HepG2 (cell line): ENCODE data around the gene ZNF524. TPM values are rescaled to one million over a fixed set of nuclear protein-coding genes. Genes with fewer than 3 reads are reported as not detected.

Source experiments
- ARHGAP35 ChIP-seq: sonication (generic); formaldehyde crosslinking; IDR thresholded peaks from 2 replicates; pipeline ENCODE4 v1.9.0; 2022; ENCODE audit warnings: mild to moderate bottlenecking, inconsistent platforms, moderate library complexity, missing genetic modification reagents, borderline replicate concordance
- CCDC6 ChIP-seq: sonication (generic); formaldehyde crosslinking; IDR thresholded peaks from 2 replicates; pipeline ENCODE4 v1.8.1; 2022; ENCODE audit warnings: mild to moderate bottlenecking, missing genetic modification reagents, moderate library complexity
- DNMT1 ChIP-seq: sonication (generic); formaldehyde crosslinking; IDR thresholded peaks from 2 replicates; pipeline ENCODE4 v1.5.1; 2020; ENCODE audit warnings: mild to moderate bottlenecking, missing genetic modification reagents
- FOXA3 ChIP-seq: IDR thresholded peaks from 2 replicates; pipeline ENCODE4 v1.6.1; 2016; ENCODE audit warnings: missing genetic modification reagents, missing compliant biosample characterization
- HCFC1 ChIP-seq: fragments of 150-350 bp; IDR thresholded peaks from 2 replicates; pipeline ENCODE4 v1.6.1; 2014; ENCODE audit warnings: low read depth, low read length
- NBN ChIP-seq: fragments of 450-650 bp; conservative IDR thresholded peaks from 2 replicates; pipeline ENCODE4 v1.6.1; 2017
- NCOA5 ChIP-seq: sonication (generic); formaldehyde crosslinking; IDR thresholded peaks from 2 replicates; pipeline ENCODE4 v1.4.0; 2020; ENCODE audit warnings: missing genetic modification reagents
- PAWR ChIP-seq: sonication (generic); formaldehyde crosslinking; IDR thresholded peaks from 2 replicates; pipeline ENCODE4 v1.4.0; 2020; ENCODE audit warnings: missing genetic modification reagents, mild to moderate bottlenecking, borderline replicate concordance
- WIZ ChIP-seq: sonication (generic); formaldehyde crosslinking; IDR thresholded peaks from 2 replicates; pipeline ENCODE4 v1.5.1; 2020; ENCODE audit warnings: mild to moderate bottlenecking, missing genetic modification reagents
- YEATS4 ChIP-seq: sonication (generic); formaldehyde crosslinking; IDR thresholded peaks from 2 replicates; pipeline ENCODE4 v1.4.0; 2020; ENCODE audit warnings: missing genetic modification reagents, borderline replicate concordance
- ZMYM4 ChIP-seq: sonication (generic); formaldehyde crosslinking; IDR thresholded peaks from 2 replicates; pipeline ENCODE4 v1.8.1; 2023; ENCODE audit warnings: mild to moderate bottlenecking, missing genetic modification reagents
- ZNF17 ChIP-seq: sonication (generic); formaldehyde crosslinking; IDR thresholded peaks from 2 replicates; pipeline ENCODE4 v1.5.0; 2020; ENCODE audit warnings: mild to moderate bottlenecking, missing genetic modification reagents
- ZNF235 ChIP-seq: sonication (generic); formaldehyde crosslinking; IDR thresholded peaks from 2 replicates; pipeline ENCODE4 v1.8.1; 2023; ENCODE audit warnings: mild to moderate bottlenecking, missing genetic modification reagents, borderline replicate concordance
- ZNF354B ChIP-seq: sonication (generic); formaldehyde crosslinking; IDR thresholded peaks from 2 replicates; pipeline ENCODE4 v1.8.0; 2022; ENCODE audit warnings: mild to moderate bottlenecking, missing genetic modification reagents
- ZNF879 ChIP-seq: sonication (generic); formaldehyde crosslinking; IDR thresholded peaks from 2 replicates; pipeline ENCODE4 v1.8.1; 2023; ENCODE audit warnings: missing genetic modification reagents
- polyA plus RNA-seq, 8 experiments: library from polyadenylated mRNA; depleted of rRNA in 3 of 8; stranded (reverse) in 7 of 8; unstranded in 1 of 8; fragments of >200 nt; fragmentation: Illumina TruSeq in 4 of 8; extraction: Trizol in 4 of 8; gene quantifications; 2 replicates each; pipeline versions ENCODE4 v1.2.1 to v1.2.3, GENCODE V29; 2011 to 2016; ENCODE audit warnings: low read depth in 4 of 8, missing spikeins in 1 of 8, mixed read lengths in 1 of 8; ENCODE audit not compliant: insufficient read depth in 1 of 8
- total RNA-seq, 5 experiments: library from RNA; depleted of rRNA; stranded (reverse); fragments of >200 nt; fragmentation: Illumina TruSeq; extraction: Trizol; gene quantifications; 2 replicates each; pipeline ENCODE4 v1.2.3, GENCODE V29; 2016; ENCODE audit warnings: low read depth in 1 of 5
- TF ChIP-seq, protein P1 (sequence below): fragments of 450-650 bp; IDR thresholded peaks from 2 replicates; pipeline ENCODE4 v1.6.1; 2017; ENCODE audit warnings: mild to moderate bottlenecking
- TF ChIP-seq, protein P2 (sequence below): sonication (generic); formaldehyde crosslinking; IDR thresholded peaks from 2 replicates; pipeline ENCODE4 v1.4.0; 2020; ENCODE audit warnings: missing genetic modification reagents
- TF ChIP-seq, protein P3 (sequence below): sonication (generic); formaldehyde crosslinking; IDR thresholded peaks from 2 replicates; pipeline ENCODE4 v1.5.1; 2020; ENCODE audit warnings: missing genetic modification reagents, mild to moderate bottlenecking, borderline replicate concordance
- TF ChIP-seq, protein P4 (sequence below): IDR thresholded peaks from 2 replicates; pipeline ENCODE4 v1.6.1; 2016; ENCODE audit warnings: missing genetic modification reagents, missing compliant biosample characterization
- TF ChIP-seq, protein P5 (sequence below): IDR thresholded peaks from 2 replicates; pipeline ENCODE4 v1.6.1; 2012; ENCODE audit warnings: inconsistent platforms

Gene ZNF524
- total and polyA plus RNA-seq, 2 of the 13 experiments (the other 11 are each of a cell fraction or from before 2014, with no cell fraction given): 3.2 to 4.6 TPM

DNA sequence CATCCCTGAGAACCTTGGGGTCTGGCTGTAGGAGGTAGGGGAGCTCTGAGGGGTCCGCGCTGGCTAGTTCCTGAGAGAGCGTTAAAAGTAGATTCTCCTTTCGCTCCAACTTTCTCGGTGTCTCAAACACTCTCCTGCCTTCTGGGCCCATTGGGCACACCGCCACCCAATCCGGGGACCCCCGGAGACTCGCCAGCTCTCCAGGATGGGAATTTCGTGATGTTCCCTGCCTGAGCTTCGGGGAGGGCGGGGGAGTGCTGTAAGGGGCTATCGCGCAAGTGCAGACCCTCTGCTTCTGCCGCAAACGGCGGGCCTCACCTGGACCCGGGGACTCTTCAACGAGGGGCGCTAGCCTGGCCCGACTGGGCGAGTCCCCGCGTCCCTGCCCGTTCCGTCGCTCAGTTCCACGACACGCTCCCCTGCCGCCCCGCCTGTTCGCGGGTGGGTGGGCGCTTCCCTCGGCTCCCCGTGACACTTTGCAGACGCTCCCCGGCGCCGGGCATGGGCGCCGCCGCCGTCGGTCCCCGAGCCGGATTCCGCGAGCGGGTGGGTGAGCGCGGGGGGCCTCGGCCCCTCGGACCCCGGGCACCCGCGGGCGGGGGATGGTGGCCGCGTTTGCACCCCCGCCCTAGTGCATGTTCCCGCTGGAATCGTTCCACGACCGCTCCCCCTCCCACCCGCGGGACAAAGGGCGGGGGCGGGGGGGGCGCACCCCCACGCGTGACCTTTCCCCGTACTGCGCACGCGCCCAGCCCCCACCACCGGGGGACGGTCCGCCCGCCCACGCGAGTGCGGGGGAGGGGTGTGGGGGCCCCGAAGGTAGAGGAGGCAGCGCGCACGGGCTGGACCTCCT is 47.9 kb downstream of the ZNF524 start, which contains the start of gene CCDC106 (continued):
- TF ChIP-seq, protein P1, sequence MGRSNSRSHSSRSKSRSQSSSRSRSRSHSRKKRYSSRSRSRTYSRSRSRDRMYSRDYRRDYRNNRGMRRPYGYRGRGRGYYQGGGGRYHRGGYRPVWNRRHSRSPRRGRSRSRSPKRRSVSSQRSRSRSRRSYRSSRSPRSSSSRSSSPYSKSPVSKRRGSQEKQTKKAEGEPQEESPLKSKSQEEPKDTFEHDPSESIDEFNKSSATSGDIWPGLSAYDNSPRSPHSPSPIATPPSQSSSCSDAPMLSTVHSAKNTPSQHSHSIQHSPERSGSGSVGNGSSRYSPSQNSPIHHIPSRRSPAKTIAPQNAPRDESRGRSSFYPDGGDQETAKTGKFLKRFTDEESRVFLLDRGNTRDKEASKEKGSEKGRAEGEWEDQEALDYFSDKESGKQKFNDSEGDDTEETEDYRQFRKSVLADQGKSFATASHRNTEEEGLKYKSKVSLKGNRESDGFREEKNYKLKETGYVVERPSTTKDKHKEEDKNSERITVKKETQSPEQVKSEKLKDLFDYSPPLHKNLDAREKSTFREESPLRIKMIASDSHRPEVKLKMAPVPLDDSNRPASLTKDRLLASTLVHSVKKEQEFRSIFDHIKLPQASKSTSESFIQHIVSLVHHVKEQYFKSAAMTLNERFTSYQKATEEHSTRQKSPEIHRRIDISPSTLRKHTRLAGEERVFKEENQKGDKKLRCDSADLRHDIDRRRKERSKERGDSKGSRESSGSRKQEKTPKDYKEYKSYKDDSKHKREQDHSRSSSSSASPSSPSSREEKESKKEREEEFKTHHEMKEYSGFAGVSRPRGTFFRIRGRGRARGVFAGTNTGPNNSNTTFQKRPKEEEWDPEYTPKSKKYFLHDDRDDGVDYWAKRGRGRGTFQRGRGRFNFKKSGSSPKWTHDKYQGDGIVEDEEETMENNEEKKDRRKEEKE: no peak
- TF ChIP-seq PAWR (CRISPR knock-in tag) (no peak), ZNF879 (CRISPR knock-in tag) (0 out of 2 replicates have a peak, but pooled peaks have one; percentile 76), ZNF17 (CRISPR knock-in tag) (no peak), CCDC6 (CRISPR knock-in tag) (no peak), NCOA5 (no peak), WIZ (CRISPR knock-in tag) (0 out of 2 replicates have a peak, but pooled peaks have one; percentile 71), NBN (no peak), ARHGAP35 (peak; percentile 33; the same call in 1 of the 2 replicates), FOXA3 (CRISPR knock-in tag) (0 out of 2 replicates have a peak, but pooled peaks have one; percentile 6), DNMT1 (CRISPR knock-in tag) (0 out of 2 replicates have a peak, but pooled peaks have one; percentile 77), ZNF235 (CRISPR knock-in tag) (peak; percentile 82; the same call in 1 of the 2 replicates), HCFC1 (no peak), YEATS4 (CRISPR knock-in tag) (no peak; the same call in 1 of the 2 replicates), ZMYM4 (no peak), ZNF354B (CRISPR knock-in tag) (no peak)
- TF ChIP-seq, protein P2, sequence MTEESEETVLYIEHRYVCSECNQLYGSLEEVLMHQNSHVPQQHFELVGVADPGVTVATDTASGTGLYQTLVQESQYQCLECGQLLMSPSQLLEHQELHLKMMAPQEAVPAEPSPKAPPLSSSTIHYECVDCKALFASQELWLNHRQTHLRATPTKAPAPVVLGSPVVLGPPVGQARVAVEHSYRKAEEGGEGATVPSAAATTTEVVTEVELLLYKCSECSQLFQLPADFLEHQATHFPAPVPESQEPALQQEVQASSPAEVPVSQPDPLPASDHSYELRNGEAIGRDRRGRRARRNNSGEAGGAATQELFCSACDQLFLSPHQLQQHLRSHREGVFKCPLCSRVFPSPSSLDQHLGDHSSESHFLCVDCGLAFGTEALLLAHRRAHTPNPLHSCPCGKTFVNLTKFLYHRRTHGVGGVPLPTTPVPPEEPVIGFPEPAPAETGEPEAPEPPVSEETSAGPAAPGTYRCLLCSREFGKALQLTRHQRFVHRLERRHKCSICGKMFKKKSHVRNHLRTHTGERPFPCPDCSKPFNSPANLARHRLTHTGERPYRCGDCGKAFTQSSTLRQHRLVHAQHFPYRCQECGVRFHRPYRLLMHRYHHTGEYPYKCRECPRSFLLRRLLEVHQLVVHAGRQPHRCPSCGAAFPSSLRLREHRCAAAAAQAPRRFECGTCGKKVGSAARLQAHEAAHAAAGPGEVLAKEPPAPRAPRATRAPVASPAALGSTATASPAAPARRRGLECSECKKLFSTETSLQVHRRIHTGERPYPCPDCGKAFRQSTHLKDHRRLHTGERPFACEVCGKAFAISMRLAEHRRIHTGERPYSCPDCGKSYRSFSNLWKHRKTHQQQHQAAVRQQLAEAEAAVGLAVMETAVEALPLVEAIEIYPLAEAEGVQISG (CRISPR knock-in tag): peak; percentile 70; the same call in 1 of the 2 replicates
- TF ChIP-seq, protein P3, sequence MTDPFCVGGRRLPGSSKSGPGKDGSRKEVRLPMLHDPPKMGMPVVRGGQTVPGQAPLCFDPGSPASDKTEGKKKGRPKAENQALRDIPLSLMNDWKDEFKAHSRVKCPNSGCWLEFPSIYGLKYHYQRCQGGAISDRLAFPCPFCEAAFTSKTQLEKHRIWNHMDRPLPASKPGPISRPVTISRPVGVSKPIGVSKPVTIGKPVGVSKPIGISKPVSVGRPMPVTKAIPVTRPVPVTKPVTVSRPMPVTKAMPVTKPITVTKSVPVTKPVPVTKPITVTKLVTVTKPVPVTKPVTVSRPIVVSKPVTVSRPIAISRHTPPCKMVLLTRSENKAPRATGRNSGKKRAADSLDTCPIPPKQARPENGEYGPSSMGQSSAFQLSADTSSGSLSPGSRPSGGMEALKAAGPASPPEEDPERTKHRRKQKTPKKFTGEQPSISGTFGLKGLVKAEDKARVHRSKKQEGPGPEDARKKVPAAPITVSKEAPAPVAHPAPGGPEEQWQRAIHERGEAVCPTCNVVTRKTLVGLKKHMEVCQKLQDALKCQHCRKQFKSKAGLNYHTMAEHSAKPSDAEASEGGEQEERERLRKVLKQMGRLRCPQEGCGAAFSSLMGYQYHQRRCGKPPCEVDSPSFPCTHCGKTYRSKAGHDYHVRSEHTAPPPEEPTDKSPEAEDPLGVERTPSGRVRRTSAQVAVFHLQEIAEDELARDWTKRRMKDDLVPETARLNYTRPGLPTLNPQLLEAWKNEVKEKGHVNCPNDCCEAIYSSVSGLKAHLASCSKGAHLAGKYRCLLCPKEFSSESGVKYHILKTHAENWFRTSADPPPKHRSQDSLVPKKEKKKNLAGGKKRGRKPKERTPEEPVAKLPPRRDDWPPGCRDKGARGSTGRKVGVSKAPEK (CRISPR knock-in tag): no peak
- TF ChIP-seq, protein P4, sequence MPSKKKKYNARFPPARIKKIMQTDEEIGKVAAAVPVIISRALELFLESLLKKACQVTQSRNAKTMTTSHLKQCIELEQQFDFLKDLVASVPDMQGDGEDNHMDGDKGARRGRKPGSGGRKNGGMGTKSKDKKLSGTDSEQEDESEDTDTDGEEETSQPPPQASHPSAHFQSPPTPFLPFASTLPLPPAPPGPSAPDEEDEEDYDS (CRISPR knock-in tag): 0 out of 2 replicates have a peak, but pooled peaks have one; percentile 11
- TF ChIP-seq, protein P5, sequence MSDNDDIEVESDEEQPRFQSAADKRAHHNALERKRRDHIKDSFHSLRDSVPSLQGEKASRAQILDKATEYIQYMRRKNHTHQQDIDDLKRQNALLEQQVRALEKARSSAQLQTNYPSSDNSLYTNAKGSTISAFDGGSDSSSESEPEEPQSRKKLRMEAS: no peak; the same call in 1 of the 2 replicates
